ENCODE results near the gene ADAR.
A peak's percentile ranks its signal among the peaks of the same experiment; 100 is the strongest.

The ADAR gene

GRCh38 chr1:154586231-154586630 is 21.8 kb downstream of the ADAR start:
- no peak for DNase-seq (ENCODE audit: low spot score)

- DNase-seq (ENCODE audit: low spot score) = no peak
Measured at GRCh38 chr1:154584267-154584994, 23.6 kb downstream of the ADAR start.

- no peak for DNase-seq (ENCODE audit: low spot score)
Measured at GRCh38 chr1:154583773-154584172, 24.2 kb downstream of the ADAR start.

- no peak for DNase-seq (ENCODE audit: low spot score)
Measured at GRCh38 chr1:154582885-154583284, 25.1 kb downstream of the ADAR start.

- DNase-seq (ENCODE audit: low spot score) = no peak
Measured at GRCh38 chr1:154581766-154582165, 26.2 kb downstream of the ADAR start.

GRCh38 chr1:154579374-154579773 is 28.6 kb downstream of the ADAR start:
- DNase-seq (ENCODE audit: low spot score) = no peak

GRCh38 chr1:154578058-154578418 is 29.9 kb downstream of the ADAR start:
- no peak for DNase-seq (ENCODE audit: low spot score)

- no peak for DNase-seq (ENCODE audit: low spot score)
Measured at GRCh38 chr1:154577346-154578057, 30.5 kb downstream of the ADAR start.

- DNase-seq (ENCODE audit: low spot score) = no peak
Measured at GRCh38 chr1:154575951-154576566, 31.9 kb downstream of the ADAR start.

- no peak for DNase-seq (ENCODE audit: low spot score)
Measured at GRCh38 chr1:154575147-154575927, 32.6 kb downstream of the ADAR start.

- DNase-seq (ENCODE audit: low spot score) = peak; percentile 35
Measured at GRCh38 chr1:154574716-154575115, 33.3 kb downstream of the ADAR start.

- no peak for DNase-seq (ENCODE audit: low spot score)
Measured at GRCh38 chr1:154573168-154573510, 34.8 kb downstream of the ADAR start.

GRCh38 chr1:154572468-154573167 is 35.4 kb downstream of the ADAR start:
- DNase-seq (ENCODE audit: low spot score) = no peak

- no peak for DNase-seq (ENCODE audit: low spot score)
Measured at GRCh38 chr1:154571964-154572288, 36.1 kb downstream of the ADAR start.

GRCh38 chr1:154571244-154571963 is 36.6 kb downstream of the ADAR start:
- no peak for DNase-seq (ENCODE audit: low spot score)

- DNase-seq (ENCODE audit: low spot score) = no peak
Measured at GRCh38 chr1:154568157-154568815, 39.7 kb downstream of the ADAR start.

- peak; percentile 45 for DNase-seq (ENCODE audit: low spot score)
Measured at GRCh38 chr1:154567386-154568156, 40.4 kb downstream of the ADAR start, which contains the start of gene CHRNB2. Gene CHRNB2, plus strand, starts transcription at chr1:154567778. Its CDS starts 267 bp downstream, at chr1:154568045.

- DNase-seq (ENCODE audit: low spot score) = no peak
Measured at GRCh38 chr1:154565876-154566275, 42.1 kb downstream of the ADAR start.

- DNase-seq (ENCODE audit: low spot score) = peak; percentile 96
Measured at GRCh38 chr1:154559466-154560044, 48.4 kb downstream of the ADAR start.
